NCI-H128 (cell line): ENCODE measurements around the gene ALOX5AP.

Experiments
- DNase-seq: peaks from one replicate; lab custom pipeline; 2025; ENCODE audit not compliant: unreplicated experiment; lab: John Stamatoyannopoulos, UW

The ALOX5AP gene

GRCh38 chr13:30735025-30735871, at the start of gene ALOX5AP:
TSS of gene ALOX5AP (plus strand) at chr13:30735543. CDS start at chr13:30735606, 63 bp downstream.
- DNase-seq = no peak

GRCh38 chr13:30685987-30686386, 49.4 kb upstream of the ALOX5AP start:
- no peak for DNase-seq

GRCh38 chr13:30687601-30688000, 47.7 kb upstream of the ALOX5AP start:
- no peak for DNase-seq

- DNase-seq = no peak
Measured at GRCh38 chr13:30689752-30690151, 45.6 kb upstream of the ALOX5AP start.

- no peak for DNase-seq
Measured at GRCh38 chr13:30690282-30691188, 44.8 kb upstream of the ALOX5AP start.

GRCh38 chr13:30692113-30692512, 43.2 kb upstream of the ALOX5AP start:
- no peak for DNase-seq

GRCh38 chr13:30696278-30697176, 38.8 kb upstream of the ALOX5AP start:
- no peak for DNase-seq

- no peak for DNase-seq
Measured at GRCh38 chr13:30697177-30697953, 38.0 kb upstream of the ALOX5AP start.

- DNase-seq = no peak
Measured at GRCh38 chr13:30697996-30698401, 37.3 kb upstream of the ALOX5AP start.

GRCh38 chr13:30698488-30699005, 36.8 kb upstream of the ALOX5AP start:
- no peak for DNase-seq

GRCh38 chr13:30700364-30700763, 35.0 kb upstream of the ALOX5AP start:
- no peak for DNase-seq

- DNase-seq = no peak
Measured at GRCh38 chr13:30702006-30702405, 33.3 kb upstream of the ALOX5AP start.

GRCh38 chr13:30704596-30704995, 30.7 kb upstream of the ALOX5AP start:
- no peak for DNase-seq

GRCh38 chr13:30705680-30706079, 29.7 kb upstream of the ALOX5AP start:
- no peak for DNase-seq

- DNase-seq = no peak
Measured at GRCh38 chr13:30708541-30708940, 26.8 kb upstream of the ALOX5AP start.

- DNase-seq = no peak
Measured at GRCh38 chr13:30710442-30710841, 24.9 kb upstream of the ALOX5AP start.

GRCh38 chr13:30711375-30711774, 24.0 kb upstream of the ALOX5AP start:
- no peak for DNase-seq

- no peak for DNase-seq
Measured at GRCh38 chr13:30711837-30712236, 23.5 kb upstream of the ALOX5AP start.

- no peak for DNase-seq
Measured at GRCh38 chr13:30712536-30713532, 22.5 kb upstream of the ALOX5AP start.
